ENCODE results near the gene PPP1R14B.

Gene PPP1R14B

GRCh38 chr11:64259533-64260067 lies 12.9 kb upstream of the PPP1R14B start:
- no peak overlapping the region for H3K27ac ChIP-seq (ENCODE audit: low read length)
- H3K9ac ChIP-seq (ENCODE audit: low read length) = no peak overlapping the region
- no peaks in the 10 kb centered on the region for H3K27me3 ChIP-seq (replicated peaks; ENCODE audit: insufficient read depth, low read length)
- no peak overlapping the region for H3K4me3 ChIP-seq (ENCODE audit: low read length)
- no peaks in the 10 kb centered on the region for H3K36me3 ChIP-seq (replicated peaks; ENCODE audit: insufficient read depth, low read length)
- no peak overlapping the region for H3K4me2 ChIP-seq (ENCODE audit: low read depth, low read length)
- H4K20me1 ChIP-seq (ENCODE audit: insufficient read depth, low read length) = no peaks in the 10 kb centered on the region
- H3K4me1 ChIP-seq (ENCODE audit: low read length) = no peaks in the 10 kb centered on the region
- no peak for TF ChIP-seq EZH2 (optimal IDR thresholded peaks at IDR 0.05; ENCODE audit: low read depth, low read length)
- TF ChIP-seq CTCF (IDR thresholded peaks at IDR 0.05; ENCODE audit: low read length) = no peak
- TF ChIP-seq EZH2phosphoT487 (IDR thresholded peaks at IDR 0.05; ENCODE audit: low read length) = no peak
- no peaks in the 10 kb centered on the region for H3K9me2 ChIP-seq (replicated peaks; ENCODE audit: insufficient read depth, low read length)
- no peaks in the 10 kb centered on the region for H3K9me3 ChIP-seq (replicated peaks; ENCODE audit: insufficient read depth, low read length)
- no peaks in the 10 kb centered on the region for H3F3A ChIP-seq (ENCODE audit: insufficient read depth, low read length)
- H3K79me2 ChIP-seq (ENCODE audit: low read length) = no peaks in the 10 kb centered on the region
- no peak overlapping the region for H2AFZ ChIP-seq (ENCODE audit: low read length)
- no peak for DNase-seq

GRCh38 chr11:64258946-64259532 lies 12.3 kb upstream of the PPP1R14B start:
- H4K20me1 ChIP-seq (ENCODE audit: insufficient read depth, low read length) = no peaks in the 10 kb centered on the region
- H3K27me3 ChIP-seq (replicated peaks; ENCODE audit: insufficient read depth, low read length) = no peaks in the 10 kb centered on the region
- no peaks in the 10 kb centered on the region for H3K9me2 ChIP-seq (replicated peaks; ENCODE audit: insufficient read depth, low read length)
- no peak for TF ChIP-seq EZH2phosphoT487 (IDR thresholded peaks at IDR 0.05; ENCODE audit: low read length)
- no peak for TF ChIP-seq CTCF (IDR thresholded peaks at IDR 0.05; ENCODE audit: low read length)
- no peak for TF ChIP-seq EZH2 (optimal IDR thresholded peaks at IDR 0.05; ENCODE audit: low read depth, low read length)
- H3K4me3 ChIP-seq (ENCODE audit: low read length) = no peak overlapping the region
- H3K4me1 ChIP-seq (ENCODE audit: low read length) = no peaks in the 10 kb centered on the region
- no peak overlapping the region for H2AFZ ChIP-seq (ENCODE audit: low read length)
- no peaks in the 10 kb centered on the region for H3F3A ChIP-seq (ENCODE audit: insufficient read depth, low read length)
- no peak overlapping the region for H3K9ac ChIP-seq (ENCODE audit: low read length)
- no peak overlapping the region for H3K27ac ChIP-seq (ENCODE audit: low read length)
- H3K9me3 ChIP-seq (replicated peaks; ENCODE audit: insufficient read depth, low read length) = no peaks in the 10 kb centered on the region
- H3K79me2 ChIP-seq (ENCODE audit: low read length) = no peaks in the 10 kb centered on the region
- no peaks in the 10 kb centered on the region for H3K36me3 ChIP-seq (replicated peaks; ENCODE audit: insufficient read depth, low read length)
- no peak overlapping the region for H3K4me2 ChIP-seq (ENCODE audit: low read depth, low read length)
- DNase-seq = no peak

DNA sequence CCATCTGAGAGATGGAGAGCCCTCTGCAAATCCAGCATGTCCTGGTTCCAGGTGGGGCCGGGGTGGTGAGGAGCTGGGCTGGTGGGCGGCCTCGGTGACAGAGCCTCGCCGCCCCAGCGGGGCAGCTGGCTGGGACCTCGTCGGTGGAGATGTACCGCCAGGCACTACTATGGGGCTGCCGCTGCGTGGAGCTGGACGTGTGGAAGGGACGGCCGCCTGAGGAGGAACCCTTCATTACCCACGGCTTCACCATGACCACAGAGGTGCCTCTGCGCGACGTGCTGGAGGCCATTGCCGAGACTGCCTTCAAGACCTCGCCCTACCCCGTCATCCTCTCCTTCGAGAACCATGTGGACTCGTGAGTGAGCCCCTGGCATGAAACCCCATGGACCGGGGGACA lies 11.6 kb upstream of the PPP1R14B start:
- Histone ChIP-seq H3K27me3 (replicated peaks; ENCODE audit: insufficient read depth, low read length) (no peaks in the 10 kb centered on the region), H3F3A (ENCODE audit: insufficient read depth, low read length) (no peaks in the 10 kb centered on the region), H3K4me2 (ENCODE audit: low read depth, low read length) (no peak overlapping the region), H2AFZ (ENCODE audit: low read length) (no peak overlapping the region), H3K4me1 (ENCODE audit: low read length) (no peaks in the 10 kb centered on the region), H4K20me1 (ENCODE audit: insufficient read depth, low read length) (no peaks in the 10 kb centered on the region), H3K79me2 (ENCODE audit: low read length) (no peaks in the 10 kb centered on the region), H3K9me3 (replicated peaks; ENCODE audit: insufficient read depth, low read length) (no peaks in the 10 kb centered on the region), H3K4me3 (ENCODE audit: low read length) (no peak overlapping the region), H3K9ac (ENCODE audit: low read length) (no peak overlapping the region), H3K27ac (ENCODE audit: low read length) (no peak overlapping the region), H3K9me2 (replicated peaks; ENCODE audit: insufficient read depth, low read length) (no peaks in the 10 kb centered on the region), H3K36me3 (replicated peaks; ENCODE audit: insufficient read depth, low read length) (no peaks in the 10 kb centered on the region)
- TF ChIP-seq CTCF (IDR thresholded peaks at IDR 0.05; ENCODE audit: low read length) (no peak), EZH2 (optimal IDR thresholded peaks at IDR 0.05; ENCODE audit: low read depth, low read length) (no peak), EZH2phosphoT487 (IDR thresholded peaks at IDR 0.05; ENCODE audit: low read length) (no peak)
- no peak for DNase-seq

All from MM.1S (cell line).